ENCODE results near the gene CHD1L.

Gene CHD1L

DNA sequence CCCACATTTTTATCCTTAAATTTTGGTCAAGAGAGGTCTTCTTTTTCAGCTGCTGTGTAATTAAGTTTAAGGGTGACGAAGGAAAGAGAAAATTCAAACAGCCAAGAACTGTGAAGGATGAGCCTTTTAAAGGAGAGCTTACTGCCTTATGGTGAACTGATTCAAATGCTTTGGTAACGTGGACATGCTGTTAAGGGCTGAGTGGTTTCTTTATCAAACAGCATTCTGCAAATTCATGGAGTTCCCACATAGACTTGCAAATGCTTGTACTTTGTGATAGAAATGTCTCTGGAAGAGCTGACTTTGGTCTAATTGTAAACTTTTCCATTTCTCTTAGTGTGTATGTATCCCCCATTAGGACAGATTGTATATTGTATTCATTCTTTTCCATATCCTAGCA is 93.8 kb downstream of the CHD1L start:
- no peaks in the 10 kb centered on the region for H3K36me3 ChIP-seq (ENCODE audit: control insufficient read depth, insufficient read depth, low read length)
- DNase-seq (ENCODE audit: extremely low read depth, insufficient read length), result no peak
- H3K4me3 ChIP-seq (replicated peaks; ENCODE audit: low read depth, low read length), result no peak overlapping the region
- H3K27me3 ChIP-seq (replicated peaks; ENCODE audit: control insufficient read depth, insufficient read depth, low read length), result no peaks in the 10 kb centered on the region
- TF ChIP-seq, protein P1, sequence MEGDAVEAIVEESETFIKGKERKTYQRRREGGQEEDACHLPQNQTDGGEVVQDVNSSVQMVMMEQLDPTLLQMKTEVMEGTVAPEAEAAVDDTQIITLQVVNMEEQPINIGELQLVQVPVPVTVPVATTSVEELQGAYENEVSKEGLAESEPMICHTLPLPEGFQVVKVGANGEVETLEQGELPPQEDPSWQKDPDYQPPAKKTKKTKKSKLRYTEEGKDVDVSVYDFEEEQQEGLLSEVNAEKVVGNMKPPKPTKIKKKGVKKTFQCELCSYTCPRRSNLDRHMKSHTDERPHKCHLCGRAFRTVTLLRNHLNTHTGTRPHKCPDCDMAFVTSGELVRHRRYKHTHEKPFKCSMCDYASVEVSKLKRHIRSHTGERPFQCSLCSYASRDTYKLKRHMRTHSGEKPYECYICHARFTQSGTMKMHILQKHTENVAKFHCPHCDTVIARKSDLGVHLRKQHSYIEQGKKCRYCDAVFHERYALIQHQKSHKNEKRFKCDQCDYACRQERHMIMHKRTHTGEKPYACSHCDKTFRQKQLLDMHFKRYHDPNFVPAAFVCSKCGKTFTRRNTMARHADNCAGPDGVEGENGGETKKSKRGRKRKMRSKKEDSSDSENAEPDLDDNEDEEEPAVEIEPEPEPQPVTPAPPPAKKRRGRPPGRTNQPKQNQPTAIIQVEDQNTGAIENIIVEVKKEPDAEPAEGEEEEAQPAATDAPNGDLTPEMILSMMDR (IDR thresholded peaks at IDR 0.05; ENCODE audit: insufficient read depth, low read length, poor library complexity, severe bottlenecking), result no peak

DNA sequence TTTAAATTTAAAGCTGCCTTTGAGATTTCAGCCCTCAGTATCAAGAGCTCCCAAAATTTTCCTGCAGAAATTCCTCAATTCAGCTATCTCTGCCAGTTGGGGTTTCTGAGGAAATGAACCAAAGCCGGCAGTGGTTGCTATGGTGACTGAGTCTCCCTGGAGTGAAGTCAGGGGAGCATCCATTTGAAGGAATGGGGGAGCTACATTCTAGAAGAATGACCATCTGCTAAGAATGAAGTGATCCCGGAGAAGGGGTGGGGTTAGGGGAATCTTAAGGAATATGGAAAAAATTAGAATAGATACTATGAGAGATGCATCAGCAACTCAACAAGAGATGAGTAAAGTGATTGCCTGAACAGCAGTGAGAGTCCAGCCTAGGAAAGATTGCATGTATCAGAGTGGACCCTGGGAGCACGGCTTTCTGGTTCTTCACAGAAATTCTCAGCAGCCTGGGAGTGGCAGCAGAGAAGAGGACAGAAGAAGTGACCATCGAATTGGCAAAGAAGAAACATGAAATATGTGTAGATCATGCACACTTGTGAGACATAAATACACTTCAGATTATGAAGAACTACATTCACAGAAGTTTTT is 94.7 kb downstream of the CHD1L start:
- Histone ChIP-seq H3K27me3 (replicated peaks; ENCODE audit: control insufficient read depth, insufficient read depth, low read length) (no peaks in the 10 kb centered on the region), H3K36me3 (ENCODE audit: control insufficient read depth, insufficient read depth, low read length) (no peaks in the 10 kb centered on the region), H3K4me3 (replicated peaks; ENCODE audit: low read depth, low read length) (no peak overlapping the region)
- no peak for DNase-seq (ENCODE audit: extremely low read depth, insufficient read length)
- TF ChIP-seq, protein P1 (IDR thresholded peaks at IDR 0.05; ENCODE audit: insufficient read depth, low read length, poor library complexity, severe bottlenecking), result no peak

DNA sequence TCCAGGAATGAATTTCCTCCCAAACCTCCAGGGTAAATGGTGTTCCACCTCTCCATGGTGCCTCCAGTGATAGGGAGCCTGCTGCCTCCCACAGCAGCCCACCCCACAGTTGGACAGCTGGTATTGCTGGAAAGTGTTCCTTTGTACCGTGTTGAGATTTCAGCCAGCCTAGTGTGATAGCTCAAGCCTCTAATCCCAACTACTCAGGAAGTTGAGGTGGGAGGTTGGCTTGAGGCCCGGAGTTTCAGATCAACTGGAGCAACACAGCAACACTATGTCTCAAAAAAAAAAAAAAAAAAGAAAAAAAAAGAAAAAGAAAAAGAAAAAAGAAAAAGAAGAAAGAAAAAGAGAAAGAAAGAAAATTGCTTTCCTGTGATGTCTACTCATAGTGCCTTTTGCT is 96.1 kb downstream of the CHD1L start:
- DNase-seq (ENCODE audit: extremely low read depth, insufficient read length), result no peak
- TF ChIP-seq, protein P1 (IDR thresholded peaks at IDR 0.05; ENCODE audit: insufficient read depth, low read length, poor library complexity, severe bottlenecking), result no peak
- Histone ChIP-seq H3K36me3 (ENCODE audit: control insufficient read depth, insufficient read depth, low read length) (no peaks in the 10 kb centered on the region), H3K27me3 (replicated peaks; ENCODE audit: control insufficient read depth, insufficient read depth, low read length) (no peaks in the 10 kb centered on the region), H3K4me3 (replicated peaks; ENCODE audit: low read depth, low read length) (no peak overlapping the region)

DNA sequence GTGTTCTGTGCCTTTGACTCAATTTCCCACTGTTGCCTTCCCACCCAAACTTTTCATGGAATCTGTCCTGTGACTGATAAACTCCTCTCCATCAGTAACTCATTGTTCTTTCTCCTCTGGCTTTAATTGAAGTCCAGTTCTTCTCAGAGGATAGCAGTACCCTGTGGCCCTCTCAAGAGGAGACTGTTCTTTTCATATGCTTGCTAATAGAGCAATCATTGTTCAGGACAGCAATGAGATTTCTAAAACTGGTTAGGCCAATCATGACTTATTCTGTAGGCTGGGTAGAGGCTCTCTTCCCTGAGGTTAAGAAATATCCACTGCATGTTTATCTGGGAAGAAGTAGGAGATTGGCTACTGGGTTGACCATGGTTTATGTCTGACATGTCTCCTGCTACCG is 98.8 kb downstream of the CHD1L start:
- TF ChIP-seq, protein P1 (IDR thresholded peaks at IDR 0.05; ENCODE audit: insufficient read depth, low read length, poor library complexity, severe bottlenecking), result no peak
- Histone ChIP-seq H3K27me3 (replicated peaks; ENCODE audit: control insufficient read depth, insufficient read depth, low read length) (no peaks in the 10 kb centered on the region), H3K4me3 (replicated peaks; ENCODE audit: low read depth, low read length) (no peak overlapping the region), H3K36me3 (ENCODE audit: control insufficient read depth, insufficient read depth, low read length) (no peaks in the 10 kb centered on the region)
- DNase-seq (ENCODE audit: extremely low read depth, insufficient read length), result no peak
